PC-9 (cell line): ENCODE results near the gene UBA7.
"Not testable (repeated sequence)": the region's sequence is repeated elsewhere in the genome, so short reads cannot be mapped to it uniquely, and the experiment has no call there.

Source experiments
- EZH2 ChIP-seq: fragments of 200-600 bp; sonication (generic); IDR thresholded peaks from 2 replicates; pipeline ENCODE4 v1.8.0; 2017; ENCODE audit warnings: antibody characterized with exemption, low read depth
- TF ChIP-seq, protein P1 (sequence below): fragments of 200-600 bp; sonication (generic); conservative IDR thresholded peaks from 2 replicates; pipeline ENCODE4 v1.6.1; 2017; ENCODE audit warnings: mixed run types, antibody characterized with exemption, mild to moderate bottlenecking, moderate library complexity

DNA sequence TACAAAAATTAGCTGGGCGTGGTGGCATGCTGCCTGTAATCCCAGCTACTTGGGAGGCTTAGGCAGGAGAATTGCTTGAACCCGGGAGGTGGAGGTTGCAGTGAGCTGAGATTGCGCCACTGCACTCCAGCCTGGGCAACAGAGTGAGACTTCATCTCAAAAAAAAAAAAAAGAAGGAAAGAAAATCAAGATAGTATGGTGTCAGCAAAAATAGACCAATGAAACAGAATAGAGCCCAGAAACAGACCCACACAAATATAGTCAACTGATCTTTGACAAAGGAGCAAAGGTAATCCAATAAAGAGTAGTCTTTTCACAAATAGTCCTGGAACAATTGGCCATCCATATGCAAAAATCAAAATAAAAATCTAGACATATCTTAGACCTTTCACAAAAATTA is 9.4 kb upstream of the UBA7 start:
- TF ChIP-seq, protein P1, sequence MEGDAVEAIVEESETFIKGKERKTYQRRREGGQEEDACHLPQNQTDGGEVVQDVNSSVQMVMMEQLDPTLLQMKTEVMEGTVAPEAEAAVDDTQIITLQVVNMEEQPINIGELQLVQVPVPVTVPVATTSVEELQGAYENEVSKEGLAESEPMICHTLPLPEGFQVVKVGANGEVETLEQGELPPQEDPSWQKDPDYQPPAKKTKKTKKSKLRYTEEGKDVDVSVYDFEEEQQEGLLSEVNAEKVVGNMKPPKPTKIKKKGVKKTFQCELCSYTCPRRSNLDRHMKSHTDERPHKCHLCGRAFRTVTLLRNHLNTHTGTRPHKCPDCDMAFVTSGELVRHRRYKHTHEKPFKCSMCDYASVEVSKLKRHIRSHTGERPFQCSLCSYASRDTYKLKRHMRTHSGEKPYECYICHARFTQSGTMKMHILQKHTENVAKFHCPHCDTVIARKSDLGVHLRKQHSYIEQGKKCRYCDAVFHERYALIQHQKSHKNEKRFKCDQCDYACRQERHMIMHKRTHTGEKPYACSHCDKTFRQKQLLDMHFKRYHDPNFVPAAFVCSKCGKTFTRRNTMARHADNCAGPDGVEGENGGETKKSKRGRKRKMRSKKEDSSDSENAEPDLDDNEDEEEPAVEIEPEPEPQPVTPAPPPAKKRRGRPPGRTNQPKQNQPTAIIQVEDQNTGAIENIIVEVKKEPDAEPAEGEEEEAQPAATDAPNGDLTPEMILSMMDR: not testable (repeated sequence)
- not testable (repeated sequence) for TF ChIP-seq EZH2
